Measurements from ENCODE around the gene LPO.

DNA sequence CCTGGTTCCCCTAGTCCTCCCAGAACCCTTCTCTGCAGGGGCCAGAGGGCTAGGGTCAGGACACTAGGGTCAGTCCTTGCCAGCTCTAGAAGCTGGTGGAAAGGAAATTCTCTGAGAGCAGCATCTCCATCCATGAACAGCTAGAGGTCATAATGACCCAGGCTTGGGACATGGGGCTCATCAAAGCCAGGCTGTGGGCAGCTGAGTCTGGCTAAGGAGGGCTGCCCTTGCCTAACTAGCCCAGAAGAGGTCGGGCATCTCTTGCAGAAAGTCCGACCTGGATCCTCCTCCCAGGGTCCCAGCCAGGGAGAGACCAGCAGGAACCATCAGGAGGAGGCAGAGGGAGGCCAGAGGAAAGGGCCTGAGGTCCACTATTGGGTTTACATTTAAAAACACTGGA lies 38.0 kb downstream of the LPO start:
- no peak for TF ChIP-seq CTCF (IDR thresholded peaks at IDR 0.05; ENCODE audit: low read depth, low read length, poor library complexity, severe bottlenecking)
- no peak for TF ChIP-seq EZH2phosphoT487 (IDR thresholded peaks at IDR 0.05; ENCODE audit: borderline replicate concordance, low read length)
